Measurements from ENCODE around the gene RAPGEF5.

GRCh38 chr7:22108151-22108845, 248.7 kb downstream of the RAPGEF5 start:
- TF ChIP-seq POLR2A (IDR thresholded peaks at IDR 0.05; ENCODE audit: low read length) (no peak), GATA1 (IDR thresholded peaks at IDR 0.05; ENCODE audit: low read depth, low read length) (no peak)

All from erythroblast (primary cell).